ENCODE measurements around the gene ERC2. TPM values are rescaled to one million over a fixed set of nuclear protein-coding genes. Genes with fewer than 3 reads are reported as not detected.
A peak's percentile ranks its signal among the peaks of the same experiment; 100 is the strongest.

The ERC2 gene
- total and polyA plus RNA-seq, 2 of the 13 experiments (the other 11 are each of a cell fraction or from before 2014, with no cell fraction given): 0.16 to 0.22 TPM

- Histone ChIP-seq H3K4me3 (replicated peaks in 1 of 3; ENCODE audit: insufficient read depth in 1 of 3, low read depth in 2 of 3, low read length in 3 of 3) (no peak overlapping the region), H3K27me3 (ENCODE audit: control insufficient read depth in 1 of 2, insufficient read depth in 2 of 2, low read length in 2 of 2) (no peaks in the 10 kb centered on the region), H4K20me1 (ENCODE audit: insufficient read depth, low read length) (no peaks in the 10 kb centered on the region), H3K9ac (ENCODE audit: insufficient read depth, low read depth, low read length) (no peak overlapping the region), H3K79me2 (ENCODE audit: insufficient read depth, low read length) (no peaks in the 10 kb centered on the region), H2AFZ (ENCODE audit: low read length) (no peak overlapping the region), H3K27ac (ENCODE audit: extremely low read length, insufficient read depth, low read length) (no peak overlapping the region), H3K9me3 (ENCODE audit: low read length) (no peaks in the 10 kb centered on the region), H3K36me3 (replicated peaks in 1 of 2; ENCODE audit: control insufficient read depth in 1 of 2, insufficient read depth in 2 of 2, low read length in 2 of 2) (no peaks in the 10 kb centered on the region), H3K4me1 (ENCODE audit: insufficient read depth, low read length) (no peaks in the 10 kb centered on the region), H3K4me2 (ENCODE audit: low read depth, low read length) (no peak overlapping the region)
- intact Hi-C loops (cut with micrococcal nuclease; ENCODE audit: unreplicated experiment) (no loop called here), in situ Hi-C loops (cut with HindIII; ENCODE audit: extremely low pct_ligation_motif_present, low pct_unique_long_range_greater_than_20kb) (no loop called here)
- TF ChIP-seq MAFF (IDR thresholded peaks at IDR 0.05; ENCODE audit: low read depth, low read length): peak; percentile 71
- TF ChIP-seq ZNF784 (CRISPR knock-in tag; IDR thresholded peaks at IDR 0.05; ENCODE audit: borderline replicate concordance): no peak
- no peak for TF ChIP-seq ZFP36L2 (CRISPR knock-in tag; IDR thresholded peaks at IDR 0.05)
- no peak for TF ChIP-seq PHB2 (IDR thresholded peaks at IDR 0.05; ENCODE audit: partially characterized antibody)
- no peak for TF ChIP-seq ZNF276 (CRISPR knock-in tag; IDR thresholded peaks at IDR 0.05; ENCODE audit: low read depth)
- TF ChIP-seq CBX5 (CRISPR knock-in tag; IDR thresholded peaks at IDR 0.05; ENCODE audit: borderline replicate concordance): no peak
- peak; percentile 21 to 80; a peak in 2 of 4 replicates for TF ChIP-seq MAFK (conservative IDR thresholded peaks at IDR 0.05 in 1 of 2, IDR thresholded peaks at IDR 0.05 in 1 of 2; ENCODE audit: low read length in 2 of 2)
- no peak for ATAC-seq
- POLR2A ChIA-PET: no interaction called here
- CTCF ChIA-PET (ENCODE audit: low intra/inter-chr PET ratio, low total read pairs): no interaction called here
- FAIRE-seq: no peak
- no peak for DNase-seq (ENCODE audit: low spot score)
- no TSS peak for BruUV-seq (replicated peaks)
Observed at GRCh38 chr3:56107157-56107556, 361.1 kb downstream of the ERC2 start.
